Measurements from ENCODE around the gene FRMPD3.
A peak's percentile ranks its signal among the peaks of the same experiment; 100 is the strongest.

Gene FRMPD3

GRCh38 chrX:107448998-107449835 is at the start of gene FRMPD3:
FRMPD3 (plus strand) TSS chrX:107449652; CDS start chrX:107526589, 76,937 bp downstream.
- in situ Hi-C loops (cut with MboI; ENCODE audit: low pct_unique_long_range_greater_than_20kb, low sequenced_read_pairs), result no loop called here
- DNase-seq, result peak; percentile 34

GRCh38 chrX:107420571-107420970 is 28.9 kb upstream of the FRMPD3 start:
- in situ Hi-C loops (cut with MboI; ENCODE audit: low pct_unique_long_range_greater_than_20kb, low sequenced_read_pairs), result no loop called here

GRCh38 chrX:107421337-107421861 is 28.1 kb upstream of the FRMPD3 start:
- in situ Hi-C loops (cut with MboI; ENCODE audit: low pct_unique_long_range_greater_than_20kb, low sequenced_read_pairs), result no loop called here
- DNase-seq, result no peak

More at GRCh38 chrX:107420571-107420970, 28.9 kb upstream of the FRMPD3 start:
- DNase-seq, result no peak

GRCh38 chrX:107429090-107429489 is 20.4 kb upstream of the FRMPD3 start:
- in situ Hi-C loops (cut with MboI; ENCODE audit: low pct_unique_long_range_greater_than_20kb, low sequenced_read_pairs), result no loop called here
- DNase-seq, result peak; percentile 51

- in situ Hi-C loops (cut with MboI; ENCODE audit: low pct_unique_long_range_greater_than_20kb, low sequenced_read_pairs), result no loop called here
- no peak for DNase-seq
These were observed 9.3 kb upstream of the FRMPD3 start for GRCh38 chrX:107440187-107440586.

GRCh38 chrX:107440692-107441091 is 8.8 kb upstream of the FRMPD3 start:
- in situ Hi-C loops (cut with MboI; ENCODE audit: low pct_unique_long_range_greater_than_20kb, low sequenced_read_pairs), result no loop called here
- DNase-seq, result no peak

- DNase-seq, result no peak
These were observed 6.4 kb upstream of the FRMPD3 start for GRCh38 chrX:107442914-107443527.

GRCh38 chrX:107445146-107445545 is 4.3 kb upstream of the FRMPD3 start:
- in situ Hi-C loops (cut with MboI; ENCODE audit: low pct_unique_long_range_greater_than_20kb, low sequenced_read_pairs), result no loop called here
- DNase-seq, result no peak

More at GRCh38 chrX:107442914-107443527, 6.4 kb upstream of the FRMPD3 start:
- in situ Hi-C loops (cut with MboI; ENCODE audit: low pct_unique_long_range_greater_than_20kb, low sequenced_read_pairs), result no loop called here

- in situ Hi-C loops (cut with MboI; ENCODE audit: low pct_unique_long_range_greater_than_20kb, low sequenced_read_pairs), result no loop called here
These were observed 3.8 kb upstream of the FRMPD3 start for GRCh38 chrX:107445631-107446030.

GRCh38 chrX:107447642-107448041 is 1.8 kb upstream of the FRMPD3 start:
- in situ Hi-C loops (cut with MboI; ENCODE audit: low pct_unique_long_range_greater_than_20kb, low sequenced_read_pairs), result no loop called here
- DNase-seq, result no peak

More at GRCh38 chrX:107445631-107446030, 3.8 kb upstream of the FRMPD3 start:
- no peak for DNase-seq

- in situ Hi-C loops (cut with MboI; ENCODE audit: low pct_unique_long_range_greater_than_20kb, low sequenced_read_pairs), result no loop called here
- no peak for DNase-seq
These were observed 841 bp upstream of the FRMPD3 start for GRCh38 chrX:107448625-107448997.

- DNase-seq, result peak; percentile 56
These were observed 1.5 kb downstream of the FRMPD3 start for GRCh38 chrX:107450823-107451509.

GRCh38 chrX:107451731-107452130 is 2.3 kb downstream of the FRMPD3 start:
- in situ Hi-C loops (cut with MboI; ENCODE audit: low pct_unique_long_range_greater_than_20kb, low sequenced_read_pairs), result no loop called here
- DNase-seq, result no peak

More at GRCh38 chrX:107450823-107451509, 1.5 kb downstream of the FRMPD3 start:
- in situ Hi-C loops (cut with MboI; ENCODE audit: low pct_unique_long_range_greater_than_20kb, low sequenced_read_pairs), result no loop called here

- in situ Hi-C loops (cut with MboI; ENCODE audit: low pct_unique_long_range_greater_than_20kb, low sequenced_read_pairs), result no loop called here
- DNase-seq, result no peak
These were observed 3.1 kb downstream of the FRMPD3 start for GRCh38 chrX:107452581-107452980.

GRCh38 chrX:107454302-107454701 is 4.8 kb downstream of the FRMPD3 start:
- in situ Hi-C loops (cut with MboI; ENCODE audit: low pct_unique_long_range_greater_than_20kb, low sequenced_read_pairs), result no loop called here
- DNase-seq, result no peak

- DNase-seq, result no peak
- in situ Hi-C loops (cut with MboI; ENCODE audit: low pct_unique_long_range_greater_than_20kb, low sequenced_read_pairs), result no loop called here
These were observed 7.8 kb downstream of the FRMPD3 start for GRCh38 chrX:107457289-107457688.

GRCh38 chrX:107465932-107466620 is 16.6 kb downstream of the FRMPD3 start:
- DNase-seq, result no peak
- in situ Hi-C loops (cut with MboI; ENCODE audit: low pct_unique_long_range_greater_than_20kb, low sequenced_read_pairs), result no loop called here

GRCh38 chrX:107467271-107467670 is 17.8 kb downstream of the FRMPD3 start:
- in situ Hi-C loops (cut with MboI; ENCODE audit: low pct_unique_long_range_greater_than_20kb, low sequenced_read_pairs), result no loop called here
- DNase-seq, result no peak

- in situ Hi-C loops (cut with MboI; ENCODE audit: low pct_unique_long_range_greater_than_20kb, low sequenced_read_pairs), result no loop called here
- no peak for DNase-seq
These were observed 20.7 kb downstream of the FRMPD3 start for GRCh38 chrX:107470198-107470597.
